PC-9 (cell line): ENCODE measurements around the gene ATP6V1G2. TPM values are rescaled to one million over a fixed set of nuclear protein-coding genes. Genes with fewer than 3 reads are reported as not detected.
"Not testable (repeated sequence)": the region's sequence is repeated elsewhere in the genome, so short reads cannot be mapped to it uniquely, and the experiment has no call there.

Experiments used
- BruUV-seq: library from RNA; stranded (reverse); fragments of 400-500 nt; replicated peaks from 2 replicates; lab custom pipeline; 2021; lab: Mats Ljungman, UMichigan
- CTCF ChIA-PET: fragments of 300-600 bp; sonication (Branson Sonifier 250); formaldehyde crosslinking; loops from one replicate; lab custom pipeline; 2022; ENCODE audit warnings: antibody characterized with exemption; lab: Charles Lee
- POLR2A ChIA-PET: fragments of 300-600 bp; sonication (Branson Sonifier 250); formaldehyde crosslinking; loops from one replicate; lab custom pipeline; 2022; ENCODE audit warnings: antibody characterized with exemption; ENCODE audit not compliant: unreplicated experiment; lab: Charles Lee
- DNase-seq, 2 experiments: peaks; one replicate each; pipeline versions ENCODE4 v3.0.0 to v3.0.0-alpha.2; 2015 to 2022; ENCODE audit warnings: mixed read lengths in 1 of 2
- H2AFZ ChIP-seq: fragments of 200-600 bp; sonication (generic); 2 replicates; pipeline ENCODE4 v1.8.1; 2017; ENCODE audit warnings: antibody characterized with exemption
- H3F3A ChIP-seq: fragments of 200-600 bp; sonication (generic); 2 replicates; pipeline ENCODE4 v1.8.1; 2017; ENCODE audit warnings: antibody characterized with exemption, mild to moderate bottlenecking, low read depth; ENCODE audit not compliant: insufficient read depth
- H3K27ac ChIP-seq: fragments of 200-600 bp; sonication (generic); 2 replicates; pipeline ENCODE4 v1.6.1; 2016; ENCODE audit warnings: mixed run types
- H3K27me3 ChIP-seq: fragments of 200-600 bp; sonication (generic); 2 replicates; pipeline ENCODE4 v1.6.1; 2016; ENCODE audit warnings: low read depth, mixed run types; ENCODE audit not compliant: insufficient read depth
- H3K36me3 ChIP-seq: fragments of 200-600 bp; sonication (generic); 2 replicates; pipeline ENCODE4 v1.6.1; 2016; ENCODE audit warnings: low read depth, mixed run types
- H3K4me1 ChIP-seq: fragments of 200-600 bp; sonication (generic); replicated peaks from 2 replicates; pipeline ENCODE4 v1.6.1; 2016; ENCODE audit warnings: mixed run types; ENCODE audit not compliant: insufficient read depth
- H3K4me2 ChIP-seq: fragments of 200-600 bp; sonication (generic); 2 replicates; pipeline ENCODE4 v1.6.1; 2017; ENCODE audit warnings: mixed run types
- H3K4me3 ChIP-seq: fragments of 200-600 bp; sonication (generic); 2 replicates; pipeline ENCODE4 v1.6.1; 2016; ENCODE audit warnings: mixed run types
- H3K79me2 ChIP-seq: fragments of 200-600 bp; sonication (generic); 2 replicates; pipeline ENCODE4 v1.6.1; 2017; ENCODE audit warnings: low read depth, mixed run types
- H3K9me2 ChIP-seq: fragments of 200-600 bp; sonication (generic); 2 replicates; pipeline ENCODE4 v1.8.1; 2017; ENCODE audit warnings: mild to moderate bottlenecking; ENCODE audit not compliant: insufficient read depth
- H3K9me3 ChIP-seq: fragments of 200-600 bp; sonication (generic); 2 replicates; pipeline ENCODE4 v1.8.1; 2016; ENCODE audit warnings: low read depth; ENCODE audit not compliant: insufficient read depth
- H4K20me1 ChIP-seq: fragments of 200-600 bp; sonication (generic); 2 replicates; pipeline ENCODE4 v1.8.1; 2017; ENCODE audit not compliant: insufficient read depth
- EZH2 ChIP-seq: fragments of 200-600 bp; sonication (generic); IDR thresholded peaks from 2 replicates; pipeline ENCODE4 v1.8.0; 2017; ENCODE audit warnings: antibody characterized with exemption, low read depth
- intact Hi-C: fragments of 100-400 bp; cut with micrococcal nuclease; formaldehyde crosslinking; loops from one replicate; pipeline ENCODE4 v1.10.0; 2022; ENCODE audit not compliant: unreplicated experiment
- total RNA-seq: library from RNA; stranded (reverse); gene quantifications from 2 replicates; pipeline ENCODE4 v1.2.3, GENCODE V29; 2021
- TF ChIP-seq, protein P1 (sequence below): fragments of 200-600 bp; sonication (generic); conservative IDR thresholded peaks from 2 replicates; pipeline ENCODE4 v1.6.1; 2017; ENCODE audit warnings: mixed run types, antibody characterized with exemption, mild to moderate bottlenecking, moderate library complexity

ATP6V1G2 gene
- total RNA-seq, 1 experiment from 2014 or later, result 1.8 TPM

DNA sequence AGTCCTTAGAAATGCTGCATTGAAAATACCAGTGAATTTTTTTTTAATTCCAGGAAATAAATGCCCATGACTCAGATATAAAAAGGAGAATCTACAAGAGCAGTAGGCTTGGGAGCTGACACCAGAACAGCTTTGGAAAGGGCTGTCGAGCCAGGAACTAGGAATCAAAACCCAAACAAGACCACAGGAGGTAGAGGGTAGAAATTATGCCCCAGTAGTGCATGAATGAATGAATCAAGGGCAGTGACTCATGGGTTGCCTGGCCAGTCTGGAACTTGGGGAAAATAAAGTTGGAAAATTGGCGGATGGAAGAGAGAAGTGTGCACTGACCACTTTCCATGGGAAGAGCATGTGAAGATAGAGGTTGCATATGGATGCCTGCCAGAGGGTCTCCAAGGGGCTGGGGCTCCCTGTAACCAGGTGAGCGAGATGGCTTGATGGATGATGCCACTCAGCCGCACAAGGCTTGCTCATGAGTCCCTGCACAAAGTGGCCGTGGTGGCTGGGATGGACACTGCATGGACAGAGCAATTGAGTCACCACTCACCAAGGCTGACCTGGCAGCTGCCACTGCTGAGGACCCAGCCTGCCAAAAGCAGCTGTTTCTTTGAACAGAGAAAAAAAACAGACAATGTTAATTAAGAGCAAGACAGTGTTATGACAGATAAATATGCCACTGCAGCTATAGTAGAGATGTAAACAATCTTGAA is 32.8 kb downstream of the ATP6V1G2 start:
- TF ChIP-seq, protein P1, sequence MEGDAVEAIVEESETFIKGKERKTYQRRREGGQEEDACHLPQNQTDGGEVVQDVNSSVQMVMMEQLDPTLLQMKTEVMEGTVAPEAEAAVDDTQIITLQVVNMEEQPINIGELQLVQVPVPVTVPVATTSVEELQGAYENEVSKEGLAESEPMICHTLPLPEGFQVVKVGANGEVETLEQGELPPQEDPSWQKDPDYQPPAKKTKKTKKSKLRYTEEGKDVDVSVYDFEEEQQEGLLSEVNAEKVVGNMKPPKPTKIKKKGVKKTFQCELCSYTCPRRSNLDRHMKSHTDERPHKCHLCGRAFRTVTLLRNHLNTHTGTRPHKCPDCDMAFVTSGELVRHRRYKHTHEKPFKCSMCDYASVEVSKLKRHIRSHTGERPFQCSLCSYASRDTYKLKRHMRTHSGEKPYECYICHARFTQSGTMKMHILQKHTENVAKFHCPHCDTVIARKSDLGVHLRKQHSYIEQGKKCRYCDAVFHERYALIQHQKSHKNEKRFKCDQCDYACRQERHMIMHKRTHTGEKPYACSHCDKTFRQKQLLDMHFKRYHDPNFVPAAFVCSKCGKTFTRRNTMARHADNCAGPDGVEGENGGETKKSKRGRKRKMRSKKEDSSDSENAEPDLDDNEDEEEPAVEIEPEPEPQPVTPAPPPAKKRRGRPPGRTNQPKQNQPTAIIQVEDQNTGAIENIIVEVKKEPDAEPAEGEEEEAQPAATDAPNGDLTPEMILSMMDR, result no peak
- no peak for TF ChIP-seq EZH2
- Histone ChIP-seq H3K9me2 (no peaks in the 10 kb centered on the region), H3K4me3 (no peak overlapping the region), H4K20me1 (no peaks in the 10 kb centered on the region), H3K36me3 (0 out of 2 replicates have a peak, but pooled peaks cover 3% of the 10 kb centered on the region), H3F3A (peaks cover 7% of the 10 kb centered on the region; the same call in 1 of the 2 replicates), H3K9me3 (no peaks in the 10 kb centered on the region), H3K4me1 (peaks cover 16% of the 10 kb centered on the region), H3K27me3 (no peaks in the 10 kb centered on the region), H2AFZ (no peak overlapping the region), H3K79me2 (no peaks in the 10 kb centered on the region), H3K27ac (no peak overlapping the region), H3K4me2 (peak overlapping the region; percentile 23; the same call in 1 of the 2 replicates)
- intact Hi-C loops, result no loop called here
- no peak for DNase-seq
- POLR2A ChIA-PET, result interaction anchor here (0.7 kb wide), 1 partner anchor 29 kb away, joined by 5 read pairs; no protein-coding TSS in a partner anchor
- CTCF ChIA-PET, result no interaction called here
- no TSS peak for BruUV-seq

DNA sequence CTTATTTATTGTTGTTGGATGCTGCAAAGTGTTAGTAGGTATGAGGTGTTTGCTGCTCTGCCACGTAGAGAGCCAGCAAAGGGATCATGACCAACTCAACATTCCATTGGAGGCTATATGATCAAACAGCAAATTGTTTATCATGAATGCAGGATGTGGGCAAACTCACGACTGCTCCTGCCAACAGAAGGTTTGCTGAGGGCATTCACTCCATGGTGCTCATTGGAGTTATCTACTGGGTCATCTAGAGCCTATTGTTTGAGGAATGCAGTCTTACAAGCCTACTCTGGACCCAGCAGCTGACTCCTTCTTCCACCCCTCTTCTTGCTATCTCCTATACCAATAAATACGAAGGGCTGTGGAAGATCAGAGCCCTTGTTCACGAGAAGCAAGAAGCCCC is 36.4 kb downstream of the ATP6V1G2 start:
- no TSS peak for BruUV-seq
- H3F3A ChIP-seq, result peaks cover 7% of the 10 kb centered on the region; the same call in 1 of the 2 replicates
- ChIA-PET POLR2A (interaction anchor here (0.6 kb wide), 2 partner anchors 27 to 31 kb away, joined by 4 to 5 read pairs; no protein-coding TSS in a partner anchor), CTCF (no interaction called here)
- H3K9me2 ChIP-seq, result no peaks in the 10 kb centered on the region
- H3K27me3 ChIP-seq, result no peaks in the 10 kb centered on the region
- peaks cover 6% of the 10 kb centered on the region; the same call in 1 of the 2 replicates for H3K4me1 ChIP-seq
- DNase-seq, result peak; percentile 51 to 82
- no peak overlapping the region for H3K4me2 ChIP-seq
- H4K20me1 ChIP-seq, result no peaks in the 10 kb centered on the region
- no peak overlapping the region for H3K27ac ChIP-seq
- H3K9me3 ChIP-seq, result no peaks in the 10 kb centered on the region
- 0 out of 2 replicates have a peak, but pooled peaks cover 3% of the 10 kb centered on the region for H3K36me3 ChIP-seq
- intact Hi-C loops, result no loop called here
- H3K79me2 ChIP-seq, result no peaks in the 10 kb centered on the region
- no peak overlapping the region for H2AFZ ChIP-seq
- H3K4me3 ChIP-seq, result no peak overlapping the region
- no peak for TF ChIP-seq EZH2
- TF ChIP-seq, protein P1, result no peak

DNA sequence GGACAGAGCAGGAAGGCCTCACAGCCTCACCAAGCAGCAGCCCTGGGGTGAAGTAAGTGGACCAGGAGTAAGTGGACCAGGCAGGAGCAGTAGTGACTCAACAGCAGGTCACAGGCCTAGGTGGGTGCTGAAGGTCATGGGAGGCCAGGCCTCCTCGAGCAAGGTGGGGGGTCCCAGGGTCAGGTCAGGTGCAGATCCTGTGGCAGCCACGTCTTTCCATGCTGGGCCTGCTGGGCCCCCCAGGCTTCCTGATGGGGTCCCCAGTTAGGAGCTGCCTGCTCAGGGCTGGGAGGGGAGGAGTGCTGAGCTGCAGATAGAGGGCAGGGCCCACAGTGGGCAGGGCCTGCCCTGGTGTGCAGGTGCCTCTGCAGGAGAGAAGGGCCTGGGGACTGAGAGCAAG is 37.4 kb downstream of the ATP6V1G2 start:
- H2AFZ ChIP-seq, H4K20me1 ChIP-seq, intact Hi-C loops, H3K9me3 ChIP-seq, H3K36me3 ChIP-seq, H3F3A ChIP-seq, CTCF ChIA-PET, H3K4me3 ChIP-seq, H3K27me3 ChIP-seq, DNase-seq, POLR2A ChIA-PET, H3K27ac ChIP-seq, H3K9me2 ChIP-seq, H3K4me1 ChIP-seq, H3K4me2 ChIP-seq, H3K79me2 ChIP-seq, BruUV-seq: not testable (repeated sequence)
